Astrocyte (in vitro differentiated cells and primary cell): ENCODE results near the gene PCDHGA8. TPM values are rescaled to one million over a fixed set of nuclear protein-coding genes. Genes with fewer than 3 reads are reported as not detected.
A peak's percentile ranks its signal among the peaks of the same experiment; 100 is the strongest.

Source experiments
- DNase-seq: peaks from one replicate; pipeline ENCODE4 v3.0.0-alpha.2; 2010; ENCODE audit warnings: low read depth
- FAIRE-seq: peaks from 2 replicates; lab custom pipeline; 2011; peaks lifted over from hg19 to GRCh38; lab: Jason Lieb, UNC
- H2AFZ ChIP-seq: 2 replicates; pipeline ENCODE4 v1.6.0; 2012; ENCODE audit warnings: low read depth, low read length, inconsistent platforms
- H3K27ac ChIP-seq: 2 replicates; pipeline ENCODE4 v1.5.1; 2011; ENCODE audit warnings: low read depth, low read length, inconsistent platforms
- H3K27me3 ChIP-seq: 2 replicates; pipeline ENCODE4 v1.6.0; 2011; ENCODE audit warnings: low read length, inconsistent platforms; ENCODE audit not compliant: insufficient read depth
- H3K36me3 ChIP-seq: 2 replicates; pipeline ENCODE4 v1.5.1; 2011; ENCODE audit warnings: low read length, inconsistent platforms; ENCODE audit not compliant: insufficient read depth
- H3K4me1 ChIP-seq: 2 replicates; pipeline ENCODE4 v1.5.1; 2011; ENCODE audit warnings: low read length, inconsistent platforms; ENCODE audit not compliant: insufficient read depth
- H3K4me2 ChIP-seq: 2 replicates; pipeline ENCODE4 v1.6.0; 2012; ENCODE audit warnings: low read length, inconsistent platforms
- H3K4me3 ChIP-seq: 2 replicates; pipeline ENCODE4 v1.5.1; 2011; ENCODE audit warnings: low read depth, mild to moderate bottlenecking, low read length, inconsistent platforms; ENCODE audit not compliant: insufficient read depth
- H3K79me2 ChIP-seq: 2 replicates; pipeline ENCODE4 v1.6.0; 2012; ENCODE audit warnings: mild to moderate bottlenecking, low read length, inconsistent platforms; ENCODE audit not compliant: insufficient read depth
- H3K9ac ChIP-seq: 2 replicates; pipeline ENCODE4 v1.6.0; 2012; ENCODE audit warnings: mild to moderate bottlenecking, low read length, inconsistent platforms
- H3K9me3 ChIP-seq: 2 replicates; pipeline ENCODE4 v1.5.1; 2012; ENCODE audit warnings: low read depth, mild to moderate bottlenecking, low read length, inconsistent platforms; ENCODE audit not compliant: insufficient read depth
- H4K20me1 ChIP-seq: 2 replicates; pipeline ENCODE4 v1.6.0; 2012; ENCODE audit warnings: low read length, inconsistent platforms; ENCODE audit not compliant: insufficient read depth
- H3K27ac Mint-ChIP-seq: one replicate; pipeline ENCODE4 v1.8.0; 2021; ENCODE audit warnings: mild to moderate bottlenecking, mixed read lengths; ENCODE audit not compliant: unreplicated experiment
- H3K27me3 Mint-ChIP-seq: one replicate; pipeline ENCODE4 v1.8.0; 2021; ENCODE audit warnings: low read depth, mixed read lengths; ENCODE audit not compliant: unreplicated experiment
- H3K36me3 Mint-ChIP-seq: one replicate; pipeline ENCODE4 v1.8.0; 2021; ENCODE audit warnings: low read depth, mixed read lengths; ENCODE audit not compliant: unreplicated experiment
- H3K4me1 Mint-ChIP-seq: one replicate; pipeline ENCODE4 v1.8.0; 2021; ENCODE audit warnings: low read depth, mixed read lengths; ENCODE audit not compliant: unreplicated experiment
- H3K4me3 Mint-ChIP-seq: one replicate; pipeline ENCODE4 v1.8.0; 2021; ENCODE audit warnings: mild to moderate bottlenecking, moderate library complexity, mixed read lengths; ENCODE audit not compliant: unreplicated experiment
- H3K9me3 Mint-ChIP-seq: one replicate; pipeline ENCODE4 v1.8.0; 2021; ENCODE audit warnings: mild to moderate bottlenecking, mixed read lengths; ENCODE audit not compliant: unreplicated experiment
- CTCF ChIP-seq: IDR thresholded peaks from 2 replicates; pipeline ENCODE4 v1.5.1; 2011; ENCODE audit warnings: low read depth, mild to moderate bottlenecking, inconsistent platforms, low read length, moderate library complexity; ENCODE audit not compliant: insufficient read depth
- EZH2 ChIP-seq: IDR thresholded peaks from 2 replicates; pipeline ENCODE4 v1.6.1; 2012; ENCODE audit warnings: mild to moderate bottlenecking, low read length, inconsistent platforms; ENCODE audit not compliant: insufficient read depth
- total RNA-seq: library from RNA; stranded (reverse); gene quantifications from 2 replicates; pipeline ENCODE4 v1.2.1, GENCODE V29; 2021

PCDHGA8 gene
- total RNA-seq, 1 donor from 2014 or later = 1.0 TPM

GRCh38 chr5:141349917-141350619 lies 42.4 kb upstream of the PCDHGA8 start, which contains the start of gene PCDHGB1:
TSS of gene PCDHGB1 (plus strand) at chr5:141350099. CDS start at chr5:141350261, 162 bp downstream.
- no peak for TF ChIP-seq EZH2
- peak; percentile 40 for TF ChIP-seq CTCF
- peaks cover 2% of the 10 kb centered on the region for H3K36me3 Mint-ChIP-seq

GRCh38 chr5:141351591-141351990 lies 40.8 kb upstream of the PCDHGA8 start:
- H3K27me3 Mint-ChIP-seq = no peaks in the 10 kb centered on the region
- H3K36me3 Mint-ChIP-seq = peaks cover 7% of the 10 kb centered on the region
- H3K9me3 Mint-ChIP-seq = peaks cover 31% of the 10 kb centered on the region
- Histone ChIP-seq H2AFZ (no peak overlapping the region), H3K4me3 (no peak overlapping the region), H3K79me2 (no peaks in the 10 kb centered on the region), H3K27ac (no peak overlapping the region), H4K20me1 (no peaks in the 10 kb centered on the region), H3K4me1 (no peaks in the 10 kb centered on the region), H3K4me2 (no peak overlapping the region), H3K36me3 (no peaks in the 10 kb centered on the region), H3K9me3 (peaks cover 41% of the 10 kb centered on the region), H3K27me3 (peaks cover 3% of the 10 kb centered on the region), H3K9ac (no peak overlapping the region)
- FAIRE-seq (no peak), DNase-seq (no peak)
- TF ChIP-seq EZH2 (no peak), CTCF (no peak)
- H3K27ac Mint-ChIP-seq = no peak overlapping the region
- no peaks in the 10 kb centered on the region for H3K4me1 Mint-ChIP-seq
- no peak overlapping the region for H3K4me3 Mint-ChIP-seq

More at GRCh38 chr5:141349917-141350619, 42.4 kb upstream of the PCDHGA8 start, which contains the start of gene PCDHGB1:
- H3K4me3 ChIP-seq = peak within 1 kb of the TSS; percentile 48
- no peaks in the 10 kb centered on the region for H3K4me1 Mint-ChIP-seq
- H3K9me3 ChIP-seq = peaks cover 31% of the 10 kb centered on the region
- peak; percentile 41 for DNase-seq
- H3K9me3 Mint-ChIP-seq = peaks cover 26% of the 10 kb centered on the region
- peak within 1 kb of the TSS; percentile 77 for H3K4me2 ChIP-seq
- H3K9ac ChIP-seq = peak within 1 kb of the TSS; percentile 39
- no peaks in the 10 kb centered on the region for H3K36me3 ChIP-seq
- H3K79me2 ChIP-seq = no peaks in the 10 kb centered on the region
- no peaks in the 10 kb centered on the region for H3K4me1 ChIP-seq
- no peaks in the 10 kb centered on the region for H3K27me3 Mint-ChIP-seq
- no peak within 1 kb of the TSS for H3K27ac Mint-ChIP-seq
- H3K27me3 ChIP-seq = peaks cover 3% of the 10 kb centered on the region
- peak within 1 kb of the TSS; percentile 60 for H2AFZ ChIP-seq
- H3K27ac ChIP-seq = no peak within 1 kb of the TSS
- no peaks in the 10 kb centered on the region for H4K20me1 ChIP-seq
- peak within 1 kb of the TSS; percentile 24 for H3K4me3 Mint-ChIP-seq
- no peak for FAIRE-seq
